UCSD-AML1 (cell line): ENCODE measurements around the gene MLLT10.
A peak's percentile ranks its signal among the peaks of the same experiment; 100 is the strongest.

Source experiments
- DNase-seq: peaks from one replicate; lab custom pipeline; 2025; ENCODE audit not compliant: unreplicated experiment; lab: John Stamatoyannopoulos, UW

Gene MLLT10

GRCh38 chr10:21727452-21728168 lies 193.6 kb downstream of the MLLT10 start:
- DNase-seq: no peak

DNA sequence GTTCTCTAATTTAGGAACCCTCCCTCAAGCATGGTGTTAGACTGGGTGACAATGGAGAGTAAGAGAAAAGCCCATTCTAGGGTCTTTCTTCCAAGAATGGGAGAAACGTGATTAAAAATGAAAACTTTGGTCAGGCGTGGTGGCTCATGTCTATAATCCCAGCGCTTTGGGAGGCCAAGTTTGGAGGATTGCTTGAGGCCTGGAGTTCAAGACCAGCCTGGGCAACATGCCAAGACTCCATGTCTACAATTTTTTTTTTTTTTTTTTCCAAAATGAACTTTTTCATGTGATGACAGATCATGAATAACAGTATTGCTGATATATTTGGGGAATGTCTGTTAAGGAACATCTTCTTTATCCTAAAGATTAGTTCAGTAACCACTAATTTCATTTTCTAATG lies 194.6 kb downstream of the MLLT10 start:
- DNase-seq: no peak

- DNase-seq: peak; percentile 51
Measured at GRCh38 chr10:21732067-21732772, 198.2 kb downstream of the MLLT10 start.

DNA sequence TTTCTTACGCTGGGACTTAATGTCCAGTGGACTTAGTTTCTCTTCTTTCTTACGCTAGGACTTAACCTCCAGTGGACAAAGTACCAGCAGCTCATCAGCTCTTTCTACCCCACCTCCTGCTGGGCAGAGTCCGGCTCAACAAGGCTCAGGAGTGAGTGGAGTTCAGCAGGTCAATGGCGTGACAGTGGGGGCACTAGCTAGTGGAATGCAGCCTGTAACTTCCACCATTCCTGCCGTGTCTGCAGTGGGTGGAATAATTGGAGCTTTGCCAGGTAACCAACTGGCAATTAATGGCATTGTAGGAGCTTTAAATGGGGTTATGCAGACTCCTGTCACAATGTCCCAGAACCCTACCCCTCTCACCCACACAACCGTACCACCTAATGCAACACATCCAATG lies 199.7 kb downstream of the MLLT10 start:
- DNase-seq: no peak

GRCh38 chr10:21737106-21737505 lies 203.1 kb downstream of the MLLT10 start:
- peak; percentile 47 for DNase-seq

DNA sequence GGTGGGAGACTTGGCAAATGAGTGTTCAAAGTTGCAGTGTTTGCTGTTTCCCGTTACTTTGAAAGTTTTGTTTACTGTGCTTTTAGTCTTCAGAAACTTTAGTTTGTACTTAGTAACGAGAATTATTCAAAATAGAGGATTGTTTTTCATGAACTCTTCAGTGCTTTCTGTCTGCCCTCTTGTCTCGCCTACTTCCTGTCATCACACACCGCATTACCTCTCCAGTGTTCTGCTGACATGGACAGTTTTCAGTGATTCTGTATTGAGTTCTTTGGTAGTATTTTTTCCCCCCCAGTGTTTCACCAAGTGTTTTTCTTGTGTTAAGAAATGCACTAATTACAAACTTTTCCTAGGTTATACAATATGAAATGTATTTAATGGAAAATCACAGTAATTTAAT lies 207.0 kb downstream of the MLLT10 start:
- DNase-seq: no peak

DNA sequence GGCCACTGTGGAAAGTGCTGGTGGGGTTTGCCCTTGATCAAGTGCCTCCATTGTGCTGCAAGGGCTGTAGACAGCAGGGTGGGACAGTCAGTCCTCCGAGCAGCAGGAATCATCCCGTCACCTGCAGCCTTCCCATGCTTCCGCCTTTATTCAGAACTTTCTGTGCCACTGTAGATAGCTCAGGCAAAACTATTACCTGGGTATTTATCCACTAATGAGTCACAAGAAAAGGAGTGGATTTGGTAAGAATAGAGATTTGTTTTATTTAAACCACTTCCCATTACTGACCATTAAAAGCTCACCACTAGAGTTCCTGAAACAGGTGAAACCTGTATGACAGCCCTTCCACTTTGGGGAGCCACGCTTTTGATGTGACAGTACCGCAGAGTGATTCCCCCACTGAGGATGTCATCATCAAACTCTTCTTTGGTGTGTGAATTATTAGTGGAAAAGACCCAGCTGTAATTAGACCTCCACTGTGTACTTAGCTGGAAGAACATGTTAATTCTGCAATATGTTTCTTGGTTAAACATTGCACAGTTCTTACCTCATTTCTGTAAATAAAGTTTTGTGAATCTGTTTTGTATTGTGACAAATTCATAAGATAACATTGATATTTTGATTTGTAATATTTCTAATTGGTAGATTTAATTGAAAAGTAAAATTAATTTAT lies 208.8 kb downstream of the MLLT10 start:
- no peak for DNase-seq

DNA sequence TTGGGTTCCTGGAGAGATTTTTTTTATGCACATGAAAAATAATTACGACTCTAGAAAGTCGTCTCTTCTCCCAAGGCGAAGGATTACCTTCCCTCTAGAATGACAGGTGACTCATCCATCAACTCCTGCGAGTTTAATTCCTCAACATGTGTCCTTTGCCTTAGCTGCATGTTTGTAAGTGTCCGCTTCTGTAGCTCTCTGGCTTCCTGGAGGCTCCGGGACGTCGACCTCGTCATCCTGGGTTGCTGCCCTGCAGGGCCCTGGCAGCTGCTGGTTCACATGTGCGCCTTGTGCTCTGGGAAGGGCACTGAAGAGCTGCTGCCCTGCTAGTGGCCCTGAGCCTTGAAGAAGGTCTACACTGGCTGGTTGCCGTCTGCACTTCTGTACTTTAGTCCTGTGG lies 210.2 kb downstream of the MLLT10 start:
- DNase-seq: no peak

DNA sequence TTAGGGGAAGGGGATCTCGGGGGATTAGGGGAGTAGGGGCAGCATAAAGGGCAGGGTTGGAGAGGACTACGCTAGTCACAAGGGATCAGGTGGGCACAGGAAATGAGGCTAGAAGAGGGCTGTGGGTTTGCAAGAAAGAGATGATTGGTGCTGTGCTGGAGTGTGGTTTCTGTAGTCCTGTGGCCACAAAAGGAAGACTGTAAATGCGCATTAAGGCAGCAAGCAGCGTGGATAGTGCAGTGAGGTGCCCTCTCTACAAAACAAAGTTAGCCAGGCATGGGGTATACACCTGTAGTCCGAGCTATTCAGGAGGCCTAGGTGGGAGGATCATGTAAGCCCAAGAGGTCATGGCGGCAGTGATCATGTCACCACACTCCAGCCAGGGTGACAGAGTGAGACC lies 212.1 kb downstream of the MLLT10 start:
- no peak for DNase-seq

- no peak for DNase-seq
Measured at GRCh38 chr10:21747809-21748208, 213.8 kb downstream of the MLLT10 start.

DNA sequence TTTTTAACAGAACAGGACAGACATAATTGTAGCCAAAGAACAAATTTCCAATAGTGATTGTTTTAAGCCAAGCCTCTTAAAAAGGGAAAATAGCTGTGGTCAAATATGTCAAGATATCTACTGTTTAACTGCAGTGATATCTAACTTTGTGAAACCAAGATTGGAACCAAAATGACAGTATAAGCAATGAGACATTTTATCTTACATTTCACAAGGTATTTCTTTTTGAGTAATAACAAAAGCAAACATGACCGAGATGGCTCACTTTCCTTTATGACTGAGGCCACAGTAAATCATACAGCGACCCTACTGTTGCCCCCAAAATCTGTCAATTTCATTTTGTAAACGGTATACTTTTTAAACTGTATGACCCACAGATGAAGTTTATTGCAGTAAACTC lies 215.8 kb downstream of the MLLT10 start:
- no peak for DNase-seq

- no peak for DNase-seq
Measured at GRCh38 chr10:21750424-21750823, 216.4 kb downstream of the MLLT10 start.

DNA sequence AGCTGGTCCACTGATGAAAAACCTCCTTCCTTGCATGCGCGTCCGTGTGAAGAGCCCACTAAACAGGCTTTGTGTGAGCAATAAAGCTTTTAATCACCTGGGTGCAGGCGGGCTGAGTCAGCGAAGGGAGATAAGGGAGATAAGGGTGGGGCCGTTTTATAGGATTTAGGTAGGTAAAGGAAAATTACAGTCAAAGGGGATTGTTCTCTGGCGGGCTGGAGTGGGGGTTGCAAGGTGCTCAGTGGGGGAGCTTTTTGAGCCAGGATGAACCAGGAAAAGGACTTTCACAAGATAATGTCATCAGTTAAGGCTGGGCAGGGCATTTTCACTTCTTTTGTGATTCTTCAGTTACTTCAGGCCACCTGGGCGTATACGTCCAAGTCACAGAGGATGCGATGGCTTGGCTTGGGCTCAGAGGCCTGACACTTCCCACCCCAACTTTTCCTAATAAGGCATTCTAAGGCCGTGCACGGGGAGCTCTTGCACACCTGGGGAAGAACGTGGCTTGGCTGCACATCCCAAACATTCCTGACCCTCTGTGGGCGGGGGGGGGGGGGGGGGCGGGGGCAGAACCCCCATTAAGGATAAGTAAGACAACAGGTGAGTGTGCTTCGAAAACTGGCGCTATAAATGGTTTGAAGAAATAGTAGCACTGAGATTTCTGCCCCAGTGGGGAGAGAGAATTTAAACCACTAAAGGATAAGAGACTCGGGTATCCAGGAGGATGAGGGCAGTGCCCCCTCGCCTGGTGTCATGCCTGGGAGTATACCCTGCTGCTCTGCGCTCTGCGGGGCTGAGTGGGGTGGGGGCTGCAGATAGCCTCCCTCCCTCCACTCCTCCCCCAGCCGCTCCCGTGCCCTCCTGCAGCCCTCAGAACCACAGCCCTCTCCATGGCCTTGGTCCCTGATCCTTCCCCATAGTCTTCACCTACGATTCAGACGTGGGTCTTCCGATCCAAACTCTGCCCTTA lies 217.6 kb downstream of the MLLT10 start:
- DNase-seq: no peak

DNA sequence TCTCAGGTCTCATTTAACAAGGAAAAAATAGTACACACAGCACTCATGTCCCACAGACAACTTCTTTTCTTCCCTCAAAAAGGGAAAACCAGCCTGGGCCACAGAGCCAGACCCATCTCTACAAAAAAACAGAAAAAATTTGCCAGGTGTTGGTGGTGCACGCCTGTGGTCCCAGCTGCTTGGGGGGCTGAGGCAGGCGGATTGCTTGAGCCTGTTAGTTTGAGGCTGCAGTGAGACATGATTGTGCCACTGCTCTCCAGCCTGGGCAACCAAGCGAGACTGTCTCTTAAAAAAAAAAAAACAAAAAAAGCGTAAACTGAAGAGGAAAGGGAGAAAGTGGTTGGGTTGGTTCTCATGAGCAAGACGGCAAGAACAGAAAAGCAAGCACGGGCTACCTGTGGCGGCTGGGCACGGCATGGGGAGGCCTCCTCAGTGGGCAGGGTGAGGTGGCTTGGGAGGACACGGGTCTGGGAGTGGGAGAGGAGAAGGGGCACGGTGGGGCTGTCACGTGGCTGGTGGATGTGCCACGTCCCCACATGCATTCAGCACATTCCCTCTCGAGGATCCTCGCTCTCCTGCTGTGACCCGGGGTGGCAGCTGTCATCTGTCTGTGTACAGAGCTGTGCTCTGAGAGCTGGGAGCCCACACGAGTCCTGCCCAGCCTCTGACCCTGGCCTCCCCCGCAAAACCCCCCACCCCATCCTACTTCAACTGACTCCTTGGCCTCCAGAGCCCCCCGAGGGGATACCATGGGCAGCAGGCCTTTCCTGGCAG lies 219.7 kb downstream of the MLLT10 start:
- DNase-seq: no peak

DNA sequence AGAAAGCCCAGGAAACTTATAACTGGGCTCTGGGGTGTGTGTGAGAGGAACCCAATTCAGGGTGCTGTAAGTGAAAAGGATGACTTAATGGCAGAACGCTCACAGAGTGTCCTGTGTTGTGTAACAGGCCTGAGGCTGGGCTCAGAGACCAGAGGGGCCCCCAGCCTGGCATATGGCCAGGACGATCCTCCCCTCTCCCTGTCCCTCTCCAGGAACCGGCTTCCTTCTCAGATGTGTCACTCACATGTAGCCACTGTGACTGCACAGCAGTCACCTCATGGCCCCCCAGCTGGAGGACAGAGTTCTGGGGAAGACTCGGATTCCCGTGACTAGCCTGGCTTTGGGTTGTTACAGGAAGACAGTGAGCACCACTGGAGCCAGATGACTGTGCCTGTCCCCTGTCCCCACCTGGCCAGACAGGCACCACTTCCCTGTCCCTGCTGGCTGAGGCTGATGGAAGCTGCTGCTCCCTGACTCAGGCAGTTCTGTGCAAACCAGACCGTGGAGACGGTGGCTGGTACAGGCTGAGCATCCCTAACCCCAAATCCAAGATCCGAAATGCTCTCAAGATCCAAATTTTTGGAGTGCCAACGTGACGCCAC lies 220.5 kb downstream of the MLLT10 start:
- no peak for DNase-seq

GRCh38 chr10:21756707-21757106 lies 222.7 kb downstream of the MLLT10 start:
- no peak for DNase-seq

DNA sequence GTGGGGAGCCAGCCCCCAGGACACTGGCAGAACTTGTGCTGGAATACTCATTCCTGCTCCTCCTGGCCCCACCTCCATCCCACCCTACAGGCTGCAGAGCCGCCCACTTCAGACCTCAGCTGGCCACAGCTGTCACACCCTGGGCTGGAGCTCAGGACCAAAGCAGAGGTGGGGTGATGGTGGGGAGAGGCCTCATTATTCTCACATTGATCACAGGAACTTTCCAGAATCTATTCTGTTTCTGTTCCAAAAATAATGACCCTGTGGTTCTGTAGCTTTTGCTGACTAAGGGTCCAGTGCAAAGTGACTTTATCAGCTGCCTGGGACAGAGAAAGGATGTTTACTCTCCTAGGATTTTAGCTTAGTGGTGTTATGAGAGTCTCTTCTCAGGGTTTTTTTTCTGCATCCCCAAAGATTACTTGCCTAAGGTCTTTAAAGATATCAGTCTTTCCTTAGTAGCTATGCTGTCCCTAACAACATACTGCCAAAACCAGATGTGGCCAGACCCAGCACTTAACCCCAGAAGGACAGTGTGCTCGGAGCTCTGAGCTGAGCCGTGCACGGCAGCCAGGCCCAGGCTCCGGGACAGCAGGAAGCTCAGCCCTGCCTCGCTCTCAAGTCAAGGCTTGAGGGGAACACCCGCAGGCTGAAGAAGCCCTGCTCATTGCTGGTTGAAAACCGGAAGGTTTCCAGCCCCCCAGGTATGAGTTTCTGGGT lies 223.3 kb downstream of the MLLT10 start:
- DNase-seq: no peak

GRCh38 chr10:21758239-21758638 lies 224.2 kb downstream of the MLLT10 start:
- DNase-seq: no peak

- DNase-seq: no peak
Measured at GRCh38 chr10:21758696-21759095, 224.7 kb downstream of the MLLT10 start.
